HepG2 (cell line): ENCODE results near the gene USB1. TPM values are rescaled to one million over a fixed set of nuclear protein-coding genes. Genes with fewer than 3 reads are reported as not detected.

Source experiments
- MTA1 ChIP-seq: sonication (generic); formaldehyde crosslinking; IDR thresholded peaks from 2 replicates; pipeline ENCODE4 v1.4.0; 2020; ENCODE audit warnings: missing genetic modification reagents, mild to moderate bottlenecking, borderline replicate concordance
- PHF5A ChIP-seq: IDR thresholded peaks from one replicate; pipeline ENCODE4 v1.6.1; 2018; ENCODE audit warnings: low read depth, missing genetic modification reagents; ENCODE audit not compliant: unreplicated experiment
- SKI ChIP-seq: fragments of 450-650 bp; IDR thresholded peaks from one replicate; pipeline ENCODE4 v1.6.1; 2018; ENCODE audit warnings: mild to moderate bottlenecking; ENCODE audit not compliant: partially characterized antibody
- SOX13 ChIP-seq, 3 experiments: fragments of 450-650 bp in 1 of 3; sonication (generic) in 1 of 3; formaldehyde crosslinking in 1 of 3; IDR thresholded peaks in 2 of 3; conservative IDR thresholded peaks in 1 of 3; 2 replicates each; pipeline versions ENCODE4 v1.5.0 to v1.6.1; 2016 to 2020; ENCODE audit warnings: antibody characterized with exemption in 1 of 3, mild to moderate bottlenecking in 1 of 3, missing compliant biosample characterization in 1 of 3, missing genetic modification reagents in 1 of 3, moderate library complexity in 1 of 3
- SSRP1 ChIP-seq: IDR thresholded peaks from 2 replicates; pipeline ENCODE4 v1.6.1; 2016; ENCODE audit warnings: control low read depth
- TAF1 ChIP-seq: sonication (generic); formaldehyde crosslinking; IDR thresholded peaks from 2 replicates; pipeline ENCODE4 v1.4.0; 2020; ENCODE audit warnings: missing genetic modification reagents
- U2AF2 ChIP-seq: fragments of 200-400 bp; formaldehyde crosslinking; IDR thresholded peaks from 2 replicates; pipeline ENCODE4 v1.6.1; 2017; ENCODE audit warnings: low read depth, mild to moderate bottlenecking, low read length
- ZBTB7B ChIP-seq: sonication (generic); formaldehyde crosslinking; IDR thresholded peaks from 2 replicates; pipeline ENCODE4 v1.4.0; 2020; ENCODE audit warnings: missing genetic modification reagents
- ZNF350 ChIP-seq: sonication (generic); formaldehyde crosslinking; IDR thresholded peaks from 2 replicates; pipeline ENCODE4 v1.4.0; 2020; ENCODE audit warnings: mild to moderate bottlenecking, low read depth, missing genetic modification reagents, borderline replicate concordance
- ZNF354B ChIP-seq: sonication (generic); formaldehyde crosslinking; IDR thresholded peaks from 2 replicates; pipeline ENCODE4 v1.8.0; 2022; ENCODE audit warnings: mild to moderate bottlenecking, missing genetic modification reagents
- ZNF432 ChIP-seq: sonication (generic); formaldehyde crosslinking; IDR thresholded peaks from 2 replicates; pipeline ENCODE4 v1.5.0; 2020; ENCODE audit warnings: missing genetic modification reagents, mild to moderate bottlenecking, borderline replicate concordance
- ZSCAN12 ChIP-seq: sonication (generic); formaldehyde crosslinking; IDR thresholded peaks from 2 replicates; pipeline ENCODE4 v1.9.0; 2021; ENCODE audit warnings: mild to moderate bottlenecking, missing genetic modification reagents
- polyA plus RNA-seq, 8 experiments: library from polyadenylated mRNA; depleted of rRNA in 3 of 8; stranded (reverse) in 7 of 8; unstranded in 1 of 8; fragments of >200 nt; fragmentation: Illumina TruSeq in 4 of 8; extraction: Trizol in 4 of 8; gene quantifications; 2 replicates each; pipeline versions ENCODE4 v1.2.1 to v1.2.3, GENCODE V29; 2011 to 2016; ENCODE audit warnings: low read depth in 4 of 8, missing spikeins in 1 of 8, mixed read lengths in 1 of 8; ENCODE audit not compliant: insufficient read depth in 1 of 8
- total RNA-seq, 5 experiments: library from RNA; depleted of rRNA; stranded (reverse); fragments of >200 nt; fragmentation: Illumina TruSeq; extraction: Trizol; gene quantifications; 2 replicates each; pipeline ENCODE4 v1.2.3, GENCODE V29; 2016; ENCODE audit warnings: low read depth in 1 of 5
- TF ChIP-seq, protein P1 (sequence below): sonication (generic); formaldehyde crosslinking; conservative IDR thresholded peaks from 2 replicates; pipeline ENCODE4 v1.4.0; 2020; ENCODE audit warnings: missing genetic modification reagents
- TF ChIP-seq, protein P2 (sequence below): sonication (generic); formaldehyde crosslinking; IDR thresholded peaks from 2 replicates; pipeline ENCODE4 v1.5.0; 2020; ENCODE audit warnings: mild to moderate bottlenecking, missing genetic modification reagents, borderline replicate concordance
- TF ChIP-seq, protein P3 (sequence below): sonication (generic); formaldehyde crosslinking; IDR thresholded peaks from 2 replicates; pipeline ENCODE4 v1.9.0; 2021; ENCODE audit warnings: mild to moderate bottlenecking, missing genetic modification reagents

USB1 gene
- total and polyA plus RNA-seq, 2 of the 13 experiments (the other 11 are each of a cell fraction or from before 2014, with no cell fraction given): 16.7 to 65.4 TPM

DNA sequence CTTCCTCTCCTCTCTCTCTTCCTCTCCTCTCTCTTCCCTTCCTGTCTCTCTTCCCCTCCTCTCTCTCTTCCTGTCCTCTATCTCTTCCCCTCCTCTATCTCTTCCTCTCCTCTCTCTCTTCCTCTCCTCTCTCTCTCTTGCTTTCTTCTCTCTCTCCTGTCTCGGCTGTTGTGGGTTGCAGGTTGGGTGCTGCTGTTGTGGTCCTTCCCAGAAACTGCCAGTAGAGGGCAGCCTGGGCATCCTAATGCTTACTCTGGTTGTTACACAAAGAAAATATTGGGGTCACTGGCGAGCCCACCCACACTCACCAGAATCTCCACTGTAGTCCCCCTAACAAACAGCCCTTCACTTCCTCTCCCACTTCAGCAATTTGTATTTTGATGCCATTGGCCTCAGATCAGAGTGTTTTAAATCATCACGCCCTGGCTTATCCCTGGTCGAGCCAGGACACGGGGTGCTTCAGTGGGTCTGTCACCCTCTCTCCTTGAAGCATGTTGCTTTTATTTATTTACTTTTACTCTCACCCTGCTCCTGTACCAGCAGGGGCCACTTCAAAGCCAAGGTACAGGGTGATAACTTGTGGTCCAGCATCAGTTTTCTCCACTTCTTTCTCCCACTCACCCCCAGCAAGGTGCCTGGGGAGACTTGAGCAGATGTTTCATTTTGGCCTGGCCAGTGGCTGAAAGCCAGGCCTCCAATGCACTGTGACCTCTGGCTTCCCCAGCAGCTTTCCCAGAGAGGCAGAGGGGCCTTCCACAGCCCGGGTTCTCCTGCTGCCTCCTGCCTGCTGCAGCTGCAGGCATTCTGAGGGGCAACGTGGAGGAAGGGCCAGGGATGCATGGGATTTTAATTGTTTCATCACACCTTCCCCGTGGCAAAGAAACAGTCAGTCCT is 19.7 kb downstream of the USB1 start (continued):
- TF ChIP-seq ZNF350 (CRISPR knock-in tag): no peak
- no peak for TF ChIP-seq SOX13 (IDR thresholded peaks at IDR 0.05)
- TF ChIP-seq SOX13 (CRISPR knock-in tag; conservative IDR thresholded peaks at IDR 0.05 in 1 of 2, IDR thresholded peaks at IDR 0.05 in 1 of 2): no peak
- TF ChIP-seq SSRP1: no peak
- no peak for TF ChIP-seq ZNF432
- TF ChIP-seq MTA1: no peak
- TF ChIP-seq, protein P1, sequence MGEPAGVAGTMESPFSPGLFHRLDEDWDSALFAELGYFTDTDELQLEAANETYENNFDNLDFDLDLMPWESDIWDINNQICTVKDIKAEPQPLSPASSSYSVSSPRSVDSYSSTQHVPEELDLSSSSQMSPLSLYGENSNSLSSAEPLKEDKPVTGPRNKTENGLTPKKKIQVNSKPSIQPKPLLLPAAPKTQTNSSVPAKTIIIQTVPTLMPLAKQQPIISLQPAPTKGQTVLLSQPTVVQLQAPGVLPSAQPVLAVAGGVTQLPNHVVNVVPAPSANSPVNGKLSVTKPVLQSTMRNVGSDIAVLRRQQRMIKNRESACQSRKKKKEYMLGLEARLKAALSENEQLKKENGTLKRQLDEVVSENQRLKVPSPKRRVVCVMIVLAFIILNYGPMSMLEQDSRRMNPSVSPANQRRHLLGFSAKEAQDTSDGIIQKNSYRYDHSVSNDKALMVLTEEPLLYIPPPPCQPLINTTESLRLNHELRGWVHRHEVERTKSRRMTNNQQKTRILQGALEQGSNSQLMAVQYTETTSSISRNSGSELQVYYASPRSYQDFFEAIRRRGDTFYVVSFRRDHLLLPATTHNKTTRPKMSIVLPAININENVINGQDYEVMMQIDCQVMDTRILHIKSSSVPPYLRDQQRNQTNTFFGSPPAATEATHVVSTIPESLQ (CRISPR knock-in tag): no peak
- TF ChIP-seq TAF1 (CRISPR knock-in tag): no peak
- TF ChIP-seq U2AF2: no peak
- no peak for TF ChIP-seq ZNF354B
- TF ChIP-seq ZBTB7B (CRISPR knock-in tag): 0 out of 2 replicates have a peak, but pooled peaks have one; percentile 52
- TF ChIP-seq PHF5A (CRISPR knock-in tag): peak; percentile 56
- no peak for TF ChIP-seq ZSCAN12 (CRISPR knock-in tag)
- TF ChIP-seq SKI: no peak
- TF ChIP-seq, protein P2, sequence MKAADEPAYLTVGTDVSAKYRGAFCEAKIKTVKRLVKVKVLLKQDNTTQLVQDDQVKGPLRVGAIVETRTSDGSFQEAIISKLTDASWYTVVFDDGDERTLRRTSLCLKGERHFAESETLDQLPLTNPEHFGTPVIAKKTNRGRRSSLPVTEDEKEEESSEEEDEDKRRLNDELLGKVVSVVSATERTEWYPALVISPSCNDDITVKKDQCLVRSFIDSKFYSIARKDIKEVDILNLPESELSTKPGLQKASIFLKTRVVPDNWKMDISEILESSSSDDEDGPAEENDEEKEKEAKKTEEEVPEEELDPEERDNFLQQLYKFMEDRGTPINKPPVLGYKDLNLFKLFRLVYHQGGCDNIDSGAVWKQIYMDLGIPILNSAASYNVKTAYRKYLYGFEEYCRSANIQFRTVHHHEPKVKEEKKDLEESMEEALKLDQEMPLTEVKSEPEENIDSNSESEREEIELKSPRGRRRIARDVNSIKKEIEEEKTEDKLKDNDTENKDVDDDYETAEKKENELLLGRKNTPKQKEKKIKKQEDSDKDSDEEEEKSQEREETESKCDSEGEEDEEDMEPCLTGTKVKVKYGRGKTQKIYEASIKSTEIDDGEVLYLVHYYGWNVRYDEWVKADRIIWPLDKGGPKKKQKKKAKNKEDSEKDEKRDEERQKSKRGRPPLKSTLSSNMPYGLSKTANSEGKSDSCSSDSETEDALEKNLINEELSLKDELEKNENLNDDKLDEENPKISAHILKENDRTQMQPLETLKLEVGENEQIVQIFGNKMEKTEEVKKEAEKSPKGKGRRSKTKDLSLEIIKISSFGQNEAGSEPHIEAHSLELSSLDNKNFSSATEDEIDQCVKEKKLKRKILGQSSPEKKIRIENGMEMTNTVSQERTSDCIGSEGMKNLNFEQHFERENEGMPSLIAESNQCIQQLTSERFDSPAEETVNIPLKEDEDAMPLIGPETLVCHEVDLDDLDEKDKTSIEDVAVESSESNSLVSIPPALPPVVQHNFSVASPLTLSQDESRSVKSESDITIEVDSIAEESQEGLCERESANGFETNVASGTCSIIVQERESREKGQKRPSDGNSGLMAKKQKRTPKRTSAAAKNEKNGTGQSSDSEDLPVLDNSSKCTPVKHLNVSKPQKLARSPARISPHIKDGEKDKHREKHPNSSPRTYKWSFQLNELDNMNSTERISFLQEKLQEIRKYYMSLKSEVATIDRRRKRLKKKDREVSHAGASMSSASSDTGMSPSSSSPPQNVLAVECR (CRISPR knock-in tag): no peak
- TF ChIP-seq, protein P3, sequence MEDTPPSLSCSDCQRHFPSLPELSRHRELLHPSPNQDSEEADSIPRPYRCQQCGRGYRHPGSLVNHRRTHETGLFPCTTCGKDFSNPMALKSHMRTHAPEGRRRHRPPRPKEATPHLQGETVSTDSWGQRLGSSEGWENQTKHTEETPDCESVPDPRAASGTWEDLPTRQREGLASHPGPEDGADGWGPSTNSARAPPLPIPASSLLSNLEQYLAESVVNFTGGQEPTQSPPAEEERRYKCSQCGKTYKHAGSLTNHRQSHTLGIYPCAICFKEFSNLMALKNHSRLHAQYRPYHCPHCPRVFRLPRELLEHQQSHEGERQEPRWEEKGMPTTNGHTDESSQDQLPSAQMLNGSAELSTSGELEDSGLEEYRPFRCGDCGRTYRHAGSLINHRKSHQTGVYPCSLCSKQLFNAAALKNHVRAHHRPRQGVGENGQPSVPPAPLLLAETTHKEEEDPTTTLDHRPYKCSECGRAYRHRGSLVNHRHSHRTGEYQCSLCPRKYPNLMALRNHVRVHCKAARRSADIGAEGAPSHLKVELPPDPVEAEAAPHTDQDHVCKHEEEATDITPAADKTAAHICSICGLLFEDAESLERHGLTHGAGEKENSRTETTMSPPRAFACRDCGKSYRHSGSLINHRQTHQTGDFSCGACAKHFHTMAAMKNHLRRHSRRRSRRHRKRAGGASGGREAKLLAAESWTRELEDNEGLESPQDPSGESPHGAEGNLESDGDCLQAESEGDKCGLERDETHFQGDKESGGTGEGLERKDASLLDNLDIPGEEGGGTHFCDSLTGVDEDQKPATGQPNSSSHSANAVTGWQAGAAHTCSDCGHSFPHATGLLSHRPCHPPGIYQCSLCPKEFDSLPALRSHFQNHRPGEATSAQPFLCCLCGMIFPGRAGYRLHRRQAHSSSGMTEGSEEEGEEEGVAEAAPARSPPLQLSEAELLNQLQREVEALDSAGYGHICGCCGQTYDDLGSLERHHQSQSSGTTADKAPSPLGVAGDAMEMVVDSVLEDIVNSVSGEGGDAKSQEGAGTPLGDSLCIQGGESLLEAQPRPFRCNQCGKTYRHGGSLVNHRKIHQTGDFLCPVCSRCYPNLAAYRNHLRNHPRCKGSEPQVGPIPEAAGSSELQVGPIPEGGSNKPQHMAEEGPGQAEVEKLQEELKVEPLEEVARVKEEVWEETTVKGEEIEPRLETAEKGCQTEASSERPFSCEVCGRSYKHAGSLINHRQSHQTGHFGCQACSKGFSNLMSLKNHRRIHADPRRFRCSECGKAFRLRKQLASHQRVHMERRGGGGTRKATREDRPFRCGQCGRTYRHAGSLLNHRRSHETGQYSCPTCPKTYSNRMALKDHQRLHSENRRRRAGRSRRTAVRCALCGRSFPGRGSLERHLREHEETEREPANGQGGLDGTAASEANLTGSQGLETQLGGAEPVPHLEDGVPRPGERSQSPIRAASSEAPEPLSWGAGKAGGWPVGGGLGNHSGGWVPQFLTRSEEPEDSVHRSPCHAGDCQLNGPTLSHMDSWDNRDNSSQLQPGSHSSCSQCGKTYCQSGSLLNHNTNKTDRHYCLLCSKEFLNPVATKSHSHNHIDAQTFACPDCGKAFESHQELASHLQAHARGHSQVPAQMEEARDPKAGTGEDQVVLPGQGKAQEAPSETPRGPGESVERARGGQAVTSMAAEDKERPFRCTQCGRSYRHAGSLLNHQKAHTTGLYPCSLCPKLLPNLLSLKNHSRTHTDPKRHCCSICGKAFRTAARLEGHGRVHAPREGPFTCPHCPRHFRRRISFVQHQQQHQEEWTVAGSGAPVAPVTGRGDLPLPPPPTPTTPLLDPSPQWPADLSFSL (CRISPR knock-in tag): no peak
